HAP-1 (cell line): ENCODE measurements around the gene C4orf17.
"Not testable (repeated sequence)": the region's sequence is repeated elsewhere in the genome, so short reads cannot be mapped to it uniquely, and the experiment has no call there.

ENCODE experiments used
- DNase-seq, 2 experiments: peaks; one replicate each; pipeline ENCODE4 v3.0.0-alpha.2; 2016 to 2020; ENCODE audit warnings: low spot score in 2 of 2
- H3K27me3 ChIP-seq: fragments of 250-450 bp; sonication (Bioruptor Pico); 2 replicates; pipeline ENCODE4 v1.5.1; 2020; ENCODE audit warnings: low read depth, mild to moderate bottlenecking, moderate library complexity
- H3K36me3 ChIP-seq: fragments of 250-450 bp; sonication (Bioruptor Pico); replicated peaks from 2 replicates; pipeline ENCODE4 v1.5.1; 2020; ENCODE audit warnings: mild to moderate bottlenecking
- H3K4me1 ChIP-seq: fragments of 250-450 bp; sonication (Bioruptor Pico); 2 replicates; pipeline ENCODE4 v1.5.1; 2020; ENCODE audit warnings: mild to moderate bottlenecking
- H3K4me3 ChIP-seq: fragments of 250-450 bp; sonication (Bioruptor Pico); 2 replicates; pipeline ENCODE4 v1.5.1; 2020; ENCODE audit warnings: mild to moderate bottlenecking, moderate library complexity
- H3K9me3 ChIP-seq: fragments of 250-450 bp; sonication (Bioruptor Pico); 2 replicates; pipeline ENCODE4 v1.5.1; 2020; ENCODE audit warnings: mild to moderate bottlenecking, moderate library complexity
- in situ Hi-C: fragments of 300-500 bp; cut with MboI; formaldehyde crosslinking; loops from 3 replicates; pipeline ENCODE4 v1.14.3; 2020; ENCODE audit warnings: low sequenced_read_pairs, inconsistent platforms, mixed read lengths

The C4orf17 gene

GRCh38 chr4:99510721-99511120, at the start of gene C4orf17:
C4orf17 (plus strand) TSS chr4:99511021; CDS start chr4:99513082, 2,061 bp downstream.
- Histone ChIP-seq H3K4me3 (no peak within 1 kb of the TSS), H3K4me1 (no peaks in the 10 kb centered on the region), H3K36me3 (no peaks in the 10 kb centered on the region), H3K9me3 (no peaks in the 10 kb centered on the region), H3K27me3 (no peaks in the 10 kb centered on the region)
- in situ Hi-C loops, result no loop called here
- DNase-seq, result no peak

- H3K4me1 ChIP-seq, result no peaks in the 10 kb centered on the region
- no peaks in the 10 kb centered on the region for H3K36me3 ChIP-seq
- in situ Hi-C loops, result no loop called here
- H3K9me3 ChIP-seq, result no peaks in the 10 kb centered on the region
- no peak for DNase-seq
- H3K27me3 ChIP-seq, result peaks cover 20% of the 10 kb centered on the region
- H3K4me3 ChIP-seq, result no peak overlapping the region
Observed at GRCh38 chr4:99461623-99462401, 49.0 kb upstream of the C4orf17 start.

GRCh38 chr4:99462875-99463464, 47.9 kb upstream of the C4orf17 start:
- Histone ChIP-seq H3K4me1 (no peaks in the 10 kb centered on the region), H3K4me3 (no peak overlapping the region), H3K36me3 (no peaks in the 10 kb centered on the region), H3K9me3 (no peaks in the 10 kb centered on the region), H3K27me3 (peaks cover 16% of the 10 kb centered on the region)
- DNase-seq, result peak; percentile 65 to 68
- in situ Hi-C loops, result no loop called here

GRCh38 chr4:99463566-99463965, 47.3 kb upstream of the C4orf17 start:
- Histone ChIP-seq H3K9me3 (no peaks in the 10 kb centered on the region), H3K36me3 (no peaks in the 10 kb centered on the region), H3K27me3 (peaks cover 20% of the 10 kb centered on the region; the same call in 1 of the 2 replicates), H3K4me1 (no peaks in the 10 kb centered on the region), H3K4me3 (no peak overlapping the region)
- DNase-seq, result no peak
- in situ Hi-C loops, result no loop called here

- peaks cover 20% of the 10 kb centered on the region; the same call in 1 of the 2 replicates for H3K27me3 ChIP-seq
- no peaks in the 10 kb centered on the region for H3K36me3 ChIP-seq
- no peak overlapping the region for H3K4me3 ChIP-seq
- DNase-seq, result no peak
- H3K4me1 ChIP-seq, result no peaks in the 10 kb centered on the region
- no peaks in the 10 kb centered on the region for H3K9me3 ChIP-seq
- in situ Hi-C loops, result no loop called here
Observed at GRCh38 chr4:99467887-99468286, 42.9 kb upstream of the C4orf17 start.

- Histone ChIP-seq H3K4me3 (no peak overlapping the region), H3K9me3 (no peaks in the 10 kb centered on the region), H3K4me1 (no peaks in the 10 kb centered on the region), H3K27me3 (peaks cover 20% of the 10 kb centered on the region), H3K36me3 (no peaks in the 10 kb centered on the region)
- no peak for DNase-seq
- in situ Hi-C loops, result no loop called here
Observed at GRCh38 chr4:99468889-99469288, 41.9 kb upstream of the C4orf17 start.

- Histone ChIP-seq H3K4me3 (no peak overlapping the region), H3K4me1 (no peaks in the 10 kb centered on the region), H3K36me3 (no peaks in the 10 kb centered on the region), H3K27me3 (peaks cover 10% of the 10 kb centered on the region), H3K9me3 (no peaks in the 10 kb centered on the region)
- in situ Hi-C loops, result no loop called here
- no peak for DNase-seq
Observed at GRCh38 chr4:99471349-99471748, 39.5 kb upstream of the C4orf17 start.

- in situ Hi-C loops, result no loop called here
- Histone ChIP-seq H3K36me3 (no peaks in the 10 kb centered on the region), H3K4me3 (no peak overlapping the region), H3K27me3 (peaks cover 10% of the 10 kb centered on the region), H3K4me1 (no peaks in the 10 kb centered on the region), H3K9me3 (no peaks in the 10 kb centered on the region)
- no peak for DNase-seq
Observed at GRCh38 chr4:99471896-99472295, 38.9 kb upstream of the C4orf17 start.

- Histone ChIP-seq H3K9me3 (no peaks in the 10 kb centered on the region), H3K4me3 (no peak overlapping the region), H3K27me3 (peaks cover 7% of the 10 kb centered on the region), H3K36me3 (no peaks in the 10 kb centered on the region), H3K4me1 (no peaks in the 10 kb centered on the region)
- DNase-seq, result no peak
- in situ Hi-C loops, result no loop called here
Observed at GRCh38 chr4:99473131-99473530, 37.7 kb upstream of the C4orf17 start.

GRCh38 chr4:99483636-99484035, 27.2 kb upstream of the C4orf17 start:
- Histone ChIP-seq H3K36me3 (no peaks in the 10 kb centered on the region), H3K9me3 (no peaks in the 10 kb centered on the region; the same call in 1 of the 2 replicates), H3K27me3 (no peaks in the 10 kb centered on the region), H3K4me3 (no peak overlapping the region), H3K4me1 (no peaks in the 10 kb centered on the region)
- in situ Hi-C loops, result no loop called here
- no peak for DNase-seq

GRCh38 chr4:99485212-99485611, 25.6 kb upstream of the C4orf17 start:
- no peaks in the 10 kb centered on the region for H3K4me1 ChIP-seq
- H3K4me3 ChIP-seq, result no peak overlapping the region
- no peaks in the 10 kb centered on the region for H3K36me3 ChIP-seq
- H3K27me3 ChIP-seq, result no peaks in the 10 kb centered on the region
- in situ Hi-C loops, result no loop called here
- DNase-seq, result no peak
- no peaks in the 10 kb centered on the region; the same call in 1 of the 2 replicates for H3K9me3 ChIP-seq

GRCh38 chr4:99486648-99487047, 24.2 kb upstream of the C4orf17 start:
- H3K27me3 ChIP-seq, H3K4me3 ChIP-seq, H3K36me3 ChIP-seq, DNase-seq, in situ Hi-C loops, H3K4me1 ChIP-seq, H3K9me3 ChIP-seq: not testable (repeated sequence)

- Histone ChIP-seq H3K9me3 (no peaks in the 10 kb centered on the region; the same call in 1 of the 2 replicates), H3K27me3 (no peaks in the 10 kb centered on the region), H3K4me1 (no peaks in the 10 kb centered on the region), H3K36me3 (no peaks in the 10 kb centered on the region), H3K4me3 (no peak overlapping the region)
- in situ Hi-C loops, result no loop called here
- no peak for DNase-seq
Observed at GRCh38 chr4:99490286-99490685, 20.5 kb upstream of the C4orf17 start.

- Histone ChIP-seq H3K4me3 (no peak overlapping the region), H3K4me1 (no peaks in the 10 kb centered on the region), H3K36me3 (no peaks in the 10 kb centered on the region), H3K27me3 (no peaks in the 10 kb centered on the region), H3K9me3 (no peaks in the 10 kb centered on the region)
- DNase-seq, result no peak
- in situ Hi-C loops, result no loop called here
Observed at GRCh38 chr4:99504804-99505502, 5.9 kb upstream of the C4orf17 start.
